Parathyroid adenoma (tissue), 2 donors: ENCODE measurements around the gene CTNNA1.
"Not testable (repeated sequence)": the region's sequence is repeated elsewhere in the genome, so short reads cannot be mapped to it uniquely, and the experiment has no call there.

Source experiments
- H2AFZ ChIP-seq: fragments of 300-600 bp; sonication (generic); one replicate; pipeline ENCODE4 v1.7.0; 2017; ENCODE audit warnings: antibody characterized with exemption, mild to moderate bottlenecking
- H3K27ac ChIP-seq: fragments of 300-600 bp; sonication (generic); one replicate; pipeline ENCODE4 v1.7.0; 2017
- H3K27me3 ChIP-seq: fragments of 300-600 bp; sonication (generic); one replicate; pipeline ENCODE4 v1.7.0; 2017; ENCODE audit warnings: low read length; ENCODE audit not compliant: control insufficient read depth, insufficient read depth
- H3K36me3 ChIP-seq: fragments of 300-600 bp; sonication (generic); one replicate; pipeline ENCODE4 v1.7.0; 2017; ENCODE audit warnings: low read length; ENCODE audit not compliant: control insufficient read depth, insufficient read depth
- H3K4me1 ChIP-seq: fragments of 300-600 bp; sonication (generic); one replicate; pipeline ENCODE4 v1.7.0; 2017; ENCODE audit warnings: control low read depth
- H3K4me2 ChIP-seq: fragments of 300-600 bp; sonication (generic); one replicate; pipeline ENCODE4 v1.7.0; 2017; ENCODE audit warnings: low read length
- H3K4me3 ChIP-seq: fragments of 300-600 bp; sonication (generic); one replicate; pipeline ENCODE4 v1.7.0; 2017; ENCODE audit warnings: low read depth, low read length
- H3K79me2 ChIP-seq: fragments of 300-600 bp; sonication (generic); one replicate; pipeline ENCODE4 v1.7.0; 2017; ENCODE audit warnings: control low read depth
- H3K9ac ChIP-seq: fragments of 300-600 bp; sonication (generic); one replicate; pipeline ENCODE4 v1.7.0; 2017; ENCODE audit warnings: mild to moderate bottlenecking
- H3K9me3 ChIP-seq: fragments of 300-600 bp; sonication (generic); one replicate; pipeline ENCODE4 v1.7.0; 2017; ENCODE audit warnings: low read length; ENCODE audit not compliant: control insufficient read depth
- CTCF ChIP-seq: fragments of 300-600 bp; sonication (generic); IDR thresholded peaks from one replicate; pipeline ENCODE4 v1.7.0; 2017; ENCODE audit warnings: antibody characterized with exemption, mild to moderate bottlenecking
- donor health status: primary hyperparathyroidism.

Gene CTNNA1

DNA sequence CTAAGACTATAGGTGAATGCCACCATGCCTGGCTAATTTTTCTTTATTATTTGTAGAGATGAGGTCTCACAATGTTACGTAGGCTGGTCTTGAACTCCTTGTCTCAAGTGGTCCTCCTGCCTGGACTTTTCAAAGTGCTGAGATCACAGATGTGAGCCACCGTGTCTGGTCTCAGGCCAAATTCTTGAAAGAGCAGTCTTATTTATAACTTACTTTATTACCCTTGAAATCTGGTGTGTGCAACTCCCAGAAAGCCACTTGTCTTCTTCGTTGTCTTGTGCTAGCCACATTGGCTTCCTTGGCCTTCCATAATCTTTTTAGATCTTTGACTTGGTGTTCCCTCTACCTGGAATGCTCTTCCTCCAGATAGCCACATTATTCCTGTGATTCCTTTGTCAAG is 50.1 kb downstream of the CTNNA1 start:
- H3K27me3 ChIP-seq, result no peaks in the 10 kb centered on the region
- no peak for TF ChIP-seq CTCF
- H3K9ac ChIP-seq, result no peak overlapping the region
- no peak overlapping the region for H3K4me3 ChIP-seq
- no peaks in the 10 kb centered on the region for H3K4me1 ChIP-seq
- H3K4me2 ChIP-seq, result no peak overlapping the region
- no peak overlapping the region for H3K27ac ChIP-seq
- peaks cover 16% of the 10 kb centered on the region for H3K79me2 ChIP-seq
- H2AFZ ChIP-seq, result no peak overlapping the region
- no peaks in the 10 kb centered on the region for H3K36me3 ChIP-seq
- no peaks in the 10 kb centered on the region for H3K9me3 ChIP-seq

DNA sequence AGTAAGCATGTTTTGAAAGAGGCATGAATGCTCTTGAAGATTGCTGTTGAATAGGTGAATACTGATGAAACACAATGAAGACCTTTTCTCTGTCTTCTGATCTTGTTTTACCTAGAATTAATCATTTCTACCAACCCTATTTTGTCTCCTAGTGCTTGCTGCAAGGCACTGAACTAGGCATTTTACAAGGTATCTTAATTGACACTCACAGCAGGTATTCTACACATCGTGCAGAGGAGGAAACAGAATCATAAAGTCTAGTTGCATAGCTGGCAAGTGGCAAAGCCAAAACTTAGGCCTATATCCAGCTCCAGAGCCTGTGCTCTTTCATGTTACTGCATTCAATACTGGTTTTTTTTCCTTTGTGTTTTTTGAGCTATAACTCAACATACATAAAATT is 50.7 kb downstream of the CTNNA1 start:
- Histone ChIP-seq H3K9me3 (no peaks in the 10 kb centered on the region), H2AFZ (no peak overlapping the region), H3K79me2 (peaks cover 16% of the 10 kb centered on the region), H3K4me1 (no peaks in the 10 kb centered on the region), H3K27me3 (no peaks in the 10 kb centered on the region), H3K36me3 (no peaks in the 10 kb centered on the region), H3K4me2 (no peak overlapping the region), H3K27ac (no peak overlapping the region), H3K4me3 (no peak overlapping the region), H3K9ac (no peak overlapping the region)
- TF ChIP-seq CTCF, result no peak

DNA sequence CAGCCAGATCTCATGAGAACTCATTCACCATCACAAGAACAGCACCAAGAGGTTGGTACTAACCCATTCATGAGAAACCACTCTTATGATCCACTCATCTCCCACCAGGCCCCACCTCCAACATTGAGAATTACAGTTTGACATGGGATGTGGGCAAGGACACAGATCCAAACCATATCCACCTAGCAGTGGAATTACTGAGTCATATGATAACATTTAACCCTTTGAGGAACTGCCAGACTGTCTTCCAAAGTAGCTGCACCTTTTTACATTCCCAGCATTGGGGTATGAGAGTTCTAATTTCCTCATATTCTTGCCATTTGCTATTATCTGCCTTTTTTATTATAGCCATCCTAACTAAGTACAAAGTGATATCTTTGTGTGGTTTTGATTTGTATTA is 51.9 kb downstream of the CTNNA1 start:
- TF ChIP-seq CTCF, result no peak

GRCh38 chr5:138807182-138807581 is 54.0 kb downstream of the CTNNA1 start:
- TF ChIP-seq CTCF, result no peak
- H3K9ac ChIP-seq, result no peak overlapping the region
- no peaks in the 10 kb centered on the region for H3K9me3 ChIP-seq
- H3K4me3 ChIP-seq, result no peak overlapping the region
- peaks cover 5% of the 10 kb centered on the region for H3K4me1 ChIP-seq
- no peaks in the 10 kb centered on the region for H3K36me3 ChIP-seq
- H3K27ac ChIP-seq, result no peak overlapping the region
- H3K79me2 ChIP-seq, result peaks cover 14% of the 10 kb centered on the region
- H3K27me3 ChIP-seq, result no peaks in the 10 kb centered on the region
- no peak overlapping the region for H3K4me2 ChIP-seq
- H2AFZ ChIP-seq, result no peak overlapping the region

More for the DNA sequence above, 51.9 kb downstream of the CTNNA1 start:
- Histone ChIP-seq H3K79me2 (peaks cover 10% of the 10 kb centered on the region), H3K4me1 (peaks cover 3% of the 10 kb centered on the region), H3K4me2 (no peak overlapping the region), H3K9ac (no peak overlapping the region), H3K9me3 (no peaks in the 10 kb centered on the region), H3K27ac (no peak overlapping the region), H3K27me3 (no peaks in the 10 kb centered on the region), H3K36me3 (no peaks in the 10 kb centered on the region), H2AFZ (no peak overlapping the region), H3K4me3 (no peak overlapping the region)

DNA sequence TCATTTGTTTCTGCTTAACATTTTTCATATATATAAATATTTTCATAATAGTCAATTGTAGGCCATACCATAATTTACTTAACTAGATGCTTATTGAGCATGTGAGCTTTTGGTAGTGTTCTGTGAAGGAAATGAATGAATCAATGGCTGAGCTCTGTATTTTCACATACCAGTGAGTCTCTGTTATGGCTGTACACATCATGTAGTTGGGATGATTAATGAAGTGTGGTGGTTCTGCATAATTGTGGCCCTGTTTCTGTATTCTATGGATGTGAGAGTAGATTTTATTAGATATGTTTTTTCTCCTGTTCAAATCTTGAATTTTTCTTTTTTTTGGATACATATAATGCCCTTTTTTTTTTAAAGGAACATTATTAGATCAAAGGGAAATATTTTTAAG is 56.2 kb downstream of the CTNNA1 start:
- Histone ChIP-seq H3K4me1 (peaks cover 5% of the 10 kb centered on the region), H3K9me3 (no peaks in the 10 kb centered on the region), H3K27me3 (no peaks in the 10 kb centered on the region), H3K27ac (no peak overlapping the region), H3K79me2 (peaks cover 18% of the 10 kb centered on the region), H3K36me3 (no peaks in the 10 kb centered on the region), H3K4me3 (no peak overlapping the region), H3K9ac (no peak overlapping the region), H2AFZ (no peak overlapping the region), H3K4me2 (no peak overlapping the region)
- TF ChIP-seq CTCF, result no peak

DNA sequence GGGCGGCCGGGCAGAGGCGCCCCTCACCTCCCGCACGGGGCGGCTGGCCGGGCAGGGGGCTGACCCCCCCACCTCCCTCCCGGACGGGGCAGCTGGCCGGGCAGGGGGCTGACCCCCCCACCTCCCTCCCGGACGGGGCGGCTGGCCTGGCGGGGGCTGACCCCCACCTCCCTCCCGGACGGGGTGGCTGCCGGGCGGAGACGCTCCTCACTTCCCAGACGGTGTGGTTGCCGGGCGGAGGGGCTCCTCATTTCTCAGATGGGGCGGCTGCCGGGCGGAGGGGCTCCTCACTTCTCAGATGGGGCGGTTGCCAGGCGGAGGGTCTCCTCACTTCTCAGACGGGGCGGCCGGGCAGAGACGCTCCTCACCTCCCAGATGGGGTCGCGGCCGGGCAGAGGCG is 57.6 kb downstream of the CTNNA1 start:
- H3K27ac ChIP-seq, H3K4me1 ChIP-seq, H3K36me3 ChIP-seq, H3K4me2 ChIP-seq, H3K4me3 ChIP-seq, H3K9me3 ChIP-seq, H3K9ac ChIP-seq, H2AFZ ChIP-seq, H3K27me3 ChIP-seq: not testable (repeated sequence)
- peaks cover 10% of the 10 kb centered on the region for H3K79me2 ChIP-seq
